HG02943 (cell line): ENCODE measurements around the gene NECAB3.
"Not testable (repeated sequence)": the region's sequence is repeated elsewhere in the genome, so short reads cannot be mapped to it uniquely, and the experiment has no call there.

Experiments
- ATAC-seq: cut with Tn5 transposase; IDR thresholded peaks from one replicate; pipeline ENCODE4 v1.9.1; 2021; ENCODE audit warnings: mild to moderate bottlenecking, low read depth, moderate library complexity; ENCODE audit not compliant: unreplicated experiment

The NECAB3 gene

GRCh38 chr20:33674294-33675135, at the start of gene NECAB3:
Gene NECAB3, minus strand, starts transcription at chr20:33674428. Its CDS starts 76 bp downstream, at chr20:33674352.
- ATAC-seq, result no peak

GRCh38 chr20:33721391-33722140, 47.3 kb upstream of the NECAB3 start:
- ATAC-seq, result no peak

GRCh38 chr20:33719989-33720709, 45.9 kb upstream of the NECAB3 start, which contains the start of gene PXMP4:
Gene PXMP4, minus strand, starts transcription at chr20:33720310. Its CDS starts 103 bp downstream, at chr20:33720207.
- ATAC-seq, result peak; percentile 97

GRCh38 chr20:33719277-33719988, 45.2 kb upstream of the NECAB3 start:
- no peak for ATAC-seq

GRCh38 chr20:33716498-33716897, 42.3 kb upstream of the NECAB3 start:
- no peak for ATAC-seq

GRCh38 chr20:33713865-33714367, 39.7 kb upstream of the NECAB3 start:
- no peak for ATAC-seq

GRCh38 chr20:33711446-33711738, 37.2 kb upstream of the NECAB3 start:
- no peak for ATAC-seq

- no peak for ATAC-seq
Measured at GRCh38 chr20:33710681-33711445, 36.6 kb upstream of the NECAB3 start.

- no peak for ATAC-seq
Measured at GRCh38 chr20:33709905-33710541, 35.8 kb upstream of the NECAB3 start.

- no peak for ATAC-seq
Measured at GRCh38 chr20:33709398-33709797, 35.2 kb upstream of the NECAB3 start.

- ATAC-seq, result no peak
Measured at GRCh38 chr20:33707668-33708067, 33.4 kb upstream of the NECAB3 start.

- no peak for ATAC-seq
Measured at GRCh38 chr20:33704197-33704924, 30.1 kb upstream of the NECAB3 start.

GRCh38 chr20:33703498-33704137, 29.4 kb upstream of the NECAB3 start:
- no peak for ATAC-seq

GRCh38 chr20:33702861-33703260, 28.6 kb upstream of the NECAB3 start:
- ATAC-seq, result no peak

- ATAC-seq, result no peak
Measured at GRCh38 chr20:33701629-33702450, 27.6 kb upstream of the NECAB3 start.

GRCh38 chr20:33700696-33701441, 26.6 kb upstream of the NECAB3 start:
- ATAC-seq, result not testable (repeated sequence)
